ENCODE measurements around the gene THBS3.
"Not testable (repeated sequence)": the region's sequence is repeated elsewhere in the genome, so short reads cannot be mapped to it uniquely, and the experiment has no call there.

Gene THBS3

GRCh38 chr1:155168105-155168445 is 39.6 kb downstream of the THBS3 start:
- peaks cover 19% of the 10 kb centered on the region for H3K36me3 ChIP-seq (ENCODE audit: insufficient read depth, low read length)
- H3K27me3 ChIP-seq (ENCODE audit: control insufficient read depth, insufficient read depth, low read length) = peaks cover 12% of the 10 kb centered on the region
- not testable (repeated sequence) for H3K4me3 ChIP-seq (ENCODE audit: low read length); H3K4me2 ChIP-seq (ENCODE audit: low read length); H3K9ac ChIP-seq (ENCODE audit: low read depth, low read length); H3K9me3 ChIP-seq (replicated peaks; ENCODE audit: low read length)
- H3K4me1 ChIP-seq (ENCODE audit: control insufficient read depth, insufficient read depth, low read length) = peaks cover 12% of the 10 kb centered on the region

- Histone ChIP-seq H3K4me3 (ENCODE audit: low read length) (no peak overlapping the region), H3K9ac (ENCODE audit: low read depth, low read length) (no peak overlapping the region), H3K9me3 (replicated peaks; ENCODE audit: low read length) (no peaks in the 10 kb centered on the region), H3K4me1 (ENCODE audit: control insufficient read depth, insufficient read depth, low read length) (peaks cover 12% of the 10 kb centered on the region), H3K27me3 (ENCODE audit: control insufficient read depth, insufficient read depth, low read length) (peaks cover 12% of the 10 kb centered on the region), H3K4me2 (ENCODE audit: low read length) (peak overlapping the region; percentile 35), H3K36me3 (ENCODE audit: insufficient read depth, low read length) (peaks cover 19% of the 10 kb centered on the region)
Measured at GRCh38 chr1:155167166-155168104, 40.3 kb downstream of the THBS3 start.

GRCh38 chr1:155166471-155167165 is 41.1 kb downstream of the THBS3 start:
- H3K27me3 ChIP-seq (ENCODE audit: control insufficient read depth, insufficient read depth, low read length) = peaks cover 12% of the 10 kb centered on the region
- no peaks in the 10 kb centered on the region for H3K9me3 ChIP-seq (replicated peaks; ENCODE audit: low read length)
- H3K4me3 ChIP-seq (ENCODE audit: low read length) = no peak overlapping the region
- H3K9ac ChIP-seq (ENCODE audit: low read depth, low read length) = no peak overlapping the region
- H3K4me2 ChIP-seq (ENCODE audit: low read length) = no peak overlapping the region
- H3K4me1 ChIP-seq (ENCODE audit: control insufficient read depth, insufficient read depth, low read length) = peaks cover 4% of the 10 kb centered on the region
- H3K36me3 ChIP-seq (ENCODE audit: insufficient read depth, low read length) = peaks cover 19% of the 10 kb centered on the region

- Histone ChIP-seq H3K36me3 (ENCODE audit: insufficient read depth, low read length) (peaks cover 19% of the 10 kb centered on the region), H3K4me1 (ENCODE audit: control insufficient read depth, insufficient read depth, low read length) (peaks cover 4% of the 10 kb centered on the region), H3K4me2 (ENCODE audit: low read length) (no peak overlapping the region), H3K27me3 (ENCODE audit: control insufficient read depth, insufficient read depth, low read length) (peaks cover 12% of the 10 kb centered on the region), H3K9me3 (replicated peaks; ENCODE audit: low read length) (no peaks in the 10 kb centered on the region), H3K9ac (ENCODE audit: low read depth, low read length) (no peak overlapping the region), H3K4me3 (ENCODE audit: low read length) (no peak overlapping the region)
Measured at GRCh38 chr1:155166051-155166470, 41.6 kb downstream of the THBS3 start.

GRCh38 chr1:155164625-155165024 is 43.1 kb downstream of the THBS3 start:
- not testable (repeated sequence) for H3K9ac ChIP-seq (ENCODE audit: low read depth, low read length); H3K4me2 ChIP-seq (ENCODE audit: low read length); H3K9me3 ChIP-seq (replicated peaks; ENCODE audit: low read length); H3K4me1 ChIP-seq (ENCODE audit: control insufficient read depth, insufficient read depth, low read length); H3K4me3 ChIP-seq (ENCODE audit: low read length)
- H3K27me3 ChIP-seq (ENCODE audit: control insufficient read depth, insufficient read depth, low read length) = peaks cover 16% of the 10 kb centered on the region
- peaks cover 12% of the 10 kb centered on the region for H3K36me3 ChIP-seq (ENCODE audit: insufficient read depth, low read length)

- not testable (repeated sequence) for H3K4me2 ChIP-seq (ENCODE audit: low read length); H3K4me1 ChIP-seq (ENCODE audit: control insufficient read depth, insufficient read depth, low read length); H3K9me3 ChIP-seq (replicated peaks; ENCODE audit: low read length); H3K9ac ChIP-seq (ENCODE audit: low read depth, low read length); H3K36me3 ChIP-seq (ENCODE audit: insufficient read depth, low read length); H3K4me3 ChIP-seq (ENCODE audit: low read length)
- H3K27me3 ChIP-seq (ENCODE audit: control insufficient read depth, insufficient read depth, low read length) = peaks cover 19% of the 10 kb centered on the region
Measured at GRCh38 chr1:155163785-155164184, 43.9 kb downstream of the THBS3 start.

GRCh38 chr1:155162631-155163030 is 45.1 kb downstream of the THBS3 start:
- not testable (repeated sequence) for H3K4me1 ChIP-seq (ENCODE audit: control insufficient read depth, insufficient read depth, low read length); H3K36me3 ChIP-seq (ENCODE audit: insufficient read depth, low read length); H3K9me3 ChIP-seq (replicated peaks; ENCODE audit: low read length); H3K4me2 ChIP-seq (ENCODE audit: low read length); H3K4me3 ChIP-seq (ENCODE audit: low read length); H3K9ac ChIP-seq (ENCODE audit: low read depth, low read length)
- H3K27me3 ChIP-seq (ENCODE audit: control insufficient read depth, insufficient read depth, low read length) = peaks cover 19% of the 10 kb centered on the region

GRCh38 chr1:155160128-155160527 is 47.6 kb downstream of the THBS3 start:
- Histone ChIP-seq H3K9ac (ENCODE audit: low read depth, low read length) (no peak overlapping the region), H3K4me3 (ENCODE audit: low read length) (no peak overlapping the region), H3K9me3 (replicated peaks; ENCODE audit: low read length) (no peaks in the 10 kb centered on the region), H3K4me1 (ENCODE audit: control insufficient read depth, insufficient read depth, low read length) (no peaks in the 10 kb centered on the region), H3K36me3 (ENCODE audit: insufficient read depth, low read length) (no peaks in the 10 kb centered on the region), H3K4me2 (ENCODE audit: low read length) (no peak overlapping the region), H3K27me3 (ENCODE audit: control insufficient read depth, insufficient read depth, low read length) (peaks cover 18% of the 10 kb centered on the region)

GRCh38 chr1:155158991-155159390 is 48.7 kb downstream of the THBS3 start:
- H3K9ac ChIP-seq (ENCODE audit: low read depth, low read length) = no peak overlapping the region
- no peaks in the 10 kb centered on the region for H3K36me3 ChIP-seq (ENCODE audit: insufficient read depth, low read length)
- H3K4me3 ChIP-seq (ENCODE audit: low read length) = no peak overlapping the region
- H3K9me3 ChIP-seq (replicated peaks; ENCODE audit: low read length) = no peaks in the 10 kb centered on the region
- no peak overlapping the region for H3K4me2 ChIP-seq (ENCODE audit: low read length)
- peaks cover 18% of the 10 kb centered on the region for H3K27me3 ChIP-seq (ENCODE audit: control insufficient read depth, insufficient read depth, low read length)
- H3K4me1 ChIP-seq (ENCODE audit: control insufficient read depth, insufficient read depth, low read length) = no peaks in the 10 kb centered on the region

- not testable (repeated sequence) for H3K4me1 ChIP-seq (ENCODE audit: control insufficient read depth, insufficient read depth, low read length); H3K4me2 ChIP-seq (ENCODE audit: low read length); H3K4me3 ChIP-seq (ENCODE audit: low read length); H3K9ac ChIP-seq (ENCODE audit: low read depth, low read length); H3K9me3 ChIP-seq (replicated peaks; ENCODE audit: low read length); H3K36me3 ChIP-seq (ENCODE audit: insufficient read depth, low read length)
- peaks cover 21% of the 10 kb centered on the region for H3K27me3 ChIP-seq (ENCODE audit: control insufficient read depth, insufficient read depth, low read length)
Measured at GRCh38 chr1:155155996-155156643, 51.6 kb downstream of the THBS3 start.

Data from skeletal muscle satellite cell (primary cell).